ENCODE results near the gene MAN2B1. TPM values are rescaled to one million over a fixed set of nuclear protein-coding genes. Genes with fewer than 3 reads are reported as not detected.

The MAN2B1 gene
- total and polyA plus RNA-seq, 2 of the 13 experiments (the other 11 are each of a cell fraction or from before 2014, with no cell fraction given) = 23.6 to 23.8 TPM

GRCh38 chr19:12696366-12697335 is 30.1 kb upstream of the MAN2B1 start, which contains the start of gene FBXW9 (continued):
- TF ChIP-seq MTERF4 (CRISPR knock-in tag; IDR thresholded peaks at IDR 0.05) (no peak), AKAP8 (CRISPR knock-in tag; IDR thresholded peaks at IDR 0.05) (peak; percentile 91), NR2C2 (CRISPR knock-in tag; IDR thresholded peaks at IDR 0.05; ENCODE audit: borderline replicate concordance) (peak; percentile 65), ZNF275 (CRISPR knock-in tag; IDR thresholded peaks at IDR 0.05; ENCODE audit: borderline replicate concordance) (peak; percentile 75; the same call in 1 of the 2 replicates), CCAR2 (optimal IDR thresholded peaks at IDR 0.05; ENCODE audit: low read depth, low read length) (no peak), ZNF44 (CRISPR knock-in tag; IDR thresholded peaks at IDR 0.05) (0 out of 2 replicates have a peak, but pooled peaks have one; percentile 84), DNMT1 (CRISPR knock-in tag; IDR thresholded peaks at IDR 0.05) (peak; percentile 65), ZNF17 (CRISPR knock-in tag; IDR thresholded peaks at IDR 0.05) (no peak), FOXJ3 (CRISPR knock-in tag; IDR thresholded peaks at IDR 0.05; ENCODE audit: borderline replicate concordance) (peak; percentile 59; the same call in 1 of the 2 replicates), ZKSCAN1 (IDR thresholded peaks at IDR 0.05; ENCODE audit: low read length) (no peak), ZFX (CRISPR knock-in tag; IDR thresholded peaks at IDR 0.05; ENCODE audit: low read depth) (peak; percentile 82), KLF11 (CRISPR knock-in tag; IDR thresholded peaks at IDR 0.05) (no peak; the same call in 1 of the 2 replicates), NFIB (CRISPR knock-in tag; IDR thresholded peaks at IDR 0.05; ENCODE audit: borderline replicate concordance) (no peak), GMEB1 (CRISPR knock-in tag; IDR thresholded peaks at IDR 0.05; ENCODE audit: borderline replicate concordance) (peak; percentile 76; the same call in 1 of the 2 replicates), GPN1 (CRISPR knock-in tag; IDR thresholded peaks at IDR 0.05; ENCODE audit: borderline replicate concordance) (no peak), PHF20 (CRISPR knock-in tag; IDR thresholded peaks at IDR 0.05) (peak; percentile 99), ETS1 (CRISPR knock-in tag; IDR thresholded peaks at IDR 0.05) (no peak), LCORL (IDR thresholded peaks at IDR 0.05) (no peak), LCORL (CRISPR knock-in tag; IDR thresholded peaks at IDR 0.05) (0 out of 2 replicates have a peak, but pooled peaks have one; percentile 22), ZSCAN29 (CRISPR knock-in tag; conservative IDR thresholded peaks at IDR 0.05) (no peak), ARHGAP35 (CRISPR knock-in tag; IDR thresholded peaks at IDR 0.05; ENCODE audit: borderline replicate concordance) (no peak), ZNF251 (CRISPR knock-in tag; IDR thresholded peaks at IDR 0.05) (no peak), ZNF3 (CRISPR knock-in tag; IDR thresholded peaks at IDR 0.05) (no peak), SETDB1 (CRISPR knock-in tag; IDR thresholded peaks at IDR 0.05; ENCODE audit: borderline replicate concordance) (no peak), ZSCAN20 (CRISPR knock-in tag; IDR thresholded peaks at IDR 0.05; ENCODE audit: borderline replicate concordance) (no peak)

All from HepG2 (cell line).